Measurements from ENCODE around the gene CKAP5.

CKAP5 gene

DNA sequence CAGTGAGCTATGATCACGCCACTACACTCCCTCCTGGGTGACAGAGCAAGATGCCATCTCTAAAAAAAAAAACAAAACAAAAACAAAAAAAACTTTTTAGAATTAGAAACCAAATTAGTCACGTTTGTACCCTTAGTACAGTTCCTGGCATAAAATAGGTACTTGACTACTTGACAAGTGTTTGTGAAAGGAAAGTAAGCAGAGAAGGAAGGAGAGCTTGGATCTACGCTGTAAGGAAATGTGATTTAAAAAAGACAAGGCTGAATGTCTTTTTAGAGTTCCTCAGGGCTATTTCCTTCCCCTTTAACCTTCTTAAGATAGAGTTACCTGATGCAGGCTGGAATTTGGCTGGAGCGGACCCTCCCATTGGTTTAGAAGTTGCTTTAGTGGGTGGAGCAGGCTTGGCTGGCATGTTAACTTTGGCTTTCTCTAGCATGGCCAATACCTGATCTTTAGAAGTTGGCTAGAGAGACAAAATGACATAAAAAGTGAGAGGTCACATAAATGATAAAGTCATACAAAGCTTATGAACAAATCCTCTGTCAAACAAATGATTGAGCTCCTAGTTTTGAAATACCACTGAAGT, 76.4 kb downstream of the CKAP5 start:
- no peak for DNase-seq (ENCODE audit: low read depth in 2 of 2, low spot score in 1 of 2)

- no peak for DNase-seq (ENCODE audit: low read depth in 2 of 2, low spot score in 1 of 2)
Measured at GRCh38 chr11:46766656-46767055, 79.4 kb downstream of the CKAP5 start.

DNA sequence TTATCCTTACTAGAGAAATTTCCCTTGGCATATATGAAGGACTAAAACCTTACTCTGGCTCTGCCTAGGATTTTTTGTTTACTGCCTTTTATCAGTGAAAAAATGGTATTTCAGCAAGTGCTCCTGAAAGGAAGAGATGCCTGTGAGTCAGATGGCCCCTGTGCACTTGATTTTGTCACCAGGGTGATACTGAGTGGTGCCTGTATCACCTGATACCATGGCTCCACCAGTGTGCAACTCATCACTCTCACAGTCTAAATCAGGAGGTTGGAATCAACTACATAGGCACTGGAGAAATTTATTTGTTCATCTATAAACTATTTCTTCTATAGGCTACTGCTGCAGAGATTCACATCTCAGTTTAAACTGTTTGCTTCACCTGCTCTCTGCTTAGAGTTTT, 83.8 kb downstream of the CKAP5 start:
- DNase-seq (ENCODE audit: low read depth in 2 of 2, low spot score in 1 of 2), result no peak

DNA sequence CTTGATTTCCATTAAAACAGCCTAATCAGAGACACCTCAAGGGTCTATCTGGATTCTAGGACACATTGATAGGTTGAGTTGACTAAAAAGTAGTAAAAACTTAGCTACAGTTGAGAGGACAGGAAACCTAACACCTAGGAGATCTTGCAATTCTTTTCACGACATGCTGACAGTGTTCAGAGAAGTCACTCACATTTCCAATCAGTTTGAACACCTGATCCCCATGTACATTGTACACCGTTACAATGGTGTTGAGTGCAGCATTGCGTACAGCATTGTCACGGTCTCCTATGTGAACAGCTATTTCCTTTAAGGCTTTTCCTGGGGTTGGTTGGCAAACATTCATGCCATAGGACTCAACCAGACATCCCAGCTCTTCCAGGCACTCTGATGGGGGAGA, 84.3 kb downstream of the CKAP5 start:
- no peak for DNase-seq (ENCODE audit: low read depth in 2 of 2, low spot score in 1 of 2)

- no peak for DNase-seq (ENCODE audit: low read depth in 2 of 2, low spot score in 1 of 2)
Measured at GRCh38 chr11:46760429-46761128, 85.5 kb downstream of the CKAP5 start.

DNA sequence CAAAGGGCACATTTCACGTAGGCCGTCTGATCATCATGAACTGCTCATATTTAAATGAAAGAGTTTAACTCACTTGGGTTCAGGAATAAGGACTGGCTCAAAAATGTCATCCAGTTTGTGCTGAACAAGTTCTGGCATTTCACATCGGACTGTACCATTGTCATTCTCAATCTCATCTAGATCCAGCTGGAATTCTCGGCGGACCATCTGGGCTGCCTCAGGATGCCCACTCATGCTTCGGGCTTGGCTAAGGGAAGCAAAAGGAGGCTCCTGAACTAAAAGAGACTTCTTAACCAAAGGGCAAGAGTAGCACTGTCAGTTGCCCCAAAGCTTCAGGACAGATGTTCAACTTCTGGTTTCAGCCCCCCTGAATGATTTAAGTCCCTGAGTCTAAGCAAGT, 86.9 kb downstream of the CKAP5 start:
- no peak for DNase-seq (ENCODE audit: low read depth in 2 of 2, low spot score in 1 of 2)

DNA sequence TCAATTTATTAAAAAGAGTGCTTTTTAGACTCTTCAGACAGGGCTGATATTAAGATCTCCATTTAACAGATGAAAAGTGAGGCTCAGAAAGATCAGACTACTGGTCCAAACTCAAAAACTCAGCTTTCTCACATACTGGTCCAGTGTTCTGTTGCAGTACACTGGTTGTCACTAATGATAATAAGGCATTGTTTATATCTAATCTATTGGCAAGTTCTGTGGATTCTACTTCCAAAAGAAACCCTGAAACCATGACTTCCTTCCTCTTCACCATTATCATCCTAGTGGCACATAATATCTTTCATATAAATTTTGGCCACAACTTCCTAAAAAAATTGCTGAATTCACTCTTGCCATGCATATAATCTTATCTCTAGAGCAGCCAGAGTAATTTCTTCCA, 90.1 kb downstream of the CKAP5 start:
- no peak for DNase-seq (ENCODE audit: low read depth in 2 of 2, low spot score in 1 of 2)

- no peak for DNase-seq (ENCODE audit: low read depth in 2 of 2, low spot score in 1 of 2)
Measured at GRCh38 chr11:46747150-46747549, 98.9 kb downstream of the CKAP5 start.

DNA sequence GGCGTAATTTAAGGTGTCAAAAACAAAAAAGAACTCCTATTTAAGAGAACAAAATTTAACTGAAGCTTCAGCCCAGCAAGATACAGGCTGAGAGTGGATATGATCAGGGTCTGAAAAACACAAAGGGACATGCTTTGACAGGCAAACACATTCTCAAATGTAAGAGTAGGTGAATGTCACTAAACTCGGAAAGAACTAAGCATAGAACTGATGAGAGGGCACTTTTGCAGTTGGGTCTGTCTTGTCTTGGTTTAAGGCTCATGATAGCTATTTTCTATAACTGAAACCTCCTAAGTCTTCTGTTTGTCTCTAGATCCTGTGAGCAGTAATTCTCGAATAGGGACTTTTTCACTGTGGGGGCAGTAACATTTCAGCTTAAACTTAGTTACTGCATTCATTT, 100.1 kb downstream of the CKAP5 start:
- DNase-seq (ENCODE audit: low read depth in 2 of 2, low spot score in 1 of 2), result no peak

DNA sequence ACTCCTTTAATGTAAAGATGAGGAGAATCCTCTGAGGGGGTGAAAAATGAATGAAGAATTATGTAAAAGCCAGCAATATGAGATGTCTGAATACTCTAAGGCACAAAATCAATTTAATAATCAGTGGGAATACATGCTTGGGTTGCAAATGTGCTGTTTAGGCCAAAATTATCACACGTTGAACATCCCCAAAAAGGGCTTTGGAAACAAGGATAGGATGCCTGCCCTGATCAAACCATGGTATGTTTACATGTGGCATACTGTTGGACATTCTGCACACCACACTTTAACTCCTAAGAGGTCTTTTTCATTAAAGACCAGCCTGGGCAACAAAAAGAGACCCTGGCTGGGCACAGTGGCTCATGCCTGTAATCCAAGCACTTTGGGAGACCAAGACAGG, 100.8 kb downstream of the CKAP5 start:
- no peak for DNase-seq (ENCODE audit: low read depth in 2 of 2, low spot score in 1 of 2)

DNA sequence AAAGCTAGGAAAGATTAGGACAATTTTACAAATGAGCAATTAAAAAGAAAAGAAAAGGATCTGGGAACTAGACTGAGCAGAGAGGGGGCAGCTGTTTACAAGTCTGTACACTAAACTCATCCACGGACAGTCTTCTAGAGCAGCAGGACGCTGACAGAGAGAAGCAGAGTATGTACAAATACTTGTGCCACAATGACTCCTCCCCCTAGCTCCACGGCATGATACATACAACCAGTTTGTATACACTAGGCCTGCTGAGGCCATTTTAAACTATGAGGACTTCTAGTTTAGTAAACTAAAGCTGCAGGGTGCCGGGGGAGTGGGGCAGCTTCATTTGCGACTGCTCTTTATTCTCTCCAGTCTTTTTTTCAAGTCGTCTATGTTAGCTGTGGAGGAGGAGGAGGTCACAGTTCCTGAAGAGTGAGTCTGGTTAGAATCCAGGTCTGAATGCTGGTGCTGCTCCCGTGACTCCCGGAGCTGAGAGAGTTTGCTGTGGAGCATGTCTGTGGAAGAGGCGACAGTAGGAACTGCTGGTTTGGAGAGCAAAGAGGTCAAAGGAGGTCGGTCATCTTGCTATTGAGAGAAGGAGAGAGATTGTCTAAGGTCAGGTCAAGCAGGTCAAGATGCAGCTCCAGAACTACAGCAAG, 102.3 kb downstream of the CKAP5 start:
- DNase-seq (ENCODE audit: low read depth in 2 of 2, low spot score in 1 of 2), result no peak

DNA sequence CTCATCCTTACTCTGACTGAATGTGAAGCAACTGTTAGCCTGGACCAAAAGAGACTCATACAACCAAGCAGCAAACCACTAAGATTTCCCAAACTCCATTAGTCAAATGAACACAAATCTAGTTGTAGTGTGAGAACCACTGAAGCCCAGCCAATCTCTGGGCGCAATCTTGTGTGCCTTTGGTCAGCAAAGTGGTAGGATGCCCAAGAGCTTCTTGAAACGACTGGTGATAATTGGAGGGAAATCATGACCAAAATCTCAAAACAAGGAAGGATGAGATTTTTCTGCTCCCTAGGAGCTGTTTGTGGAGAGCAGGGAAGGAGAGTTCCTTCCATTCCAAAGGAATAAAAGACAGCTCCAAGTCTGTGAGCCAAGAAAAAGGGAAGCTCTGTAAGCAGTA, 103.0 kb downstream of the CKAP5 start:
- no peak for DNase-seq (ENCODE audit: low read depth in 2 of 2, low spot score in 1 of 2)

- no peak for DNase-seq (ENCODE audit: low read depth in 2 of 2, low spot score in 1 of 2)
Measured at GRCh38 chr11:46741600-46742484, 104.2 kb downstream of the CKAP5 start.

DNA sequence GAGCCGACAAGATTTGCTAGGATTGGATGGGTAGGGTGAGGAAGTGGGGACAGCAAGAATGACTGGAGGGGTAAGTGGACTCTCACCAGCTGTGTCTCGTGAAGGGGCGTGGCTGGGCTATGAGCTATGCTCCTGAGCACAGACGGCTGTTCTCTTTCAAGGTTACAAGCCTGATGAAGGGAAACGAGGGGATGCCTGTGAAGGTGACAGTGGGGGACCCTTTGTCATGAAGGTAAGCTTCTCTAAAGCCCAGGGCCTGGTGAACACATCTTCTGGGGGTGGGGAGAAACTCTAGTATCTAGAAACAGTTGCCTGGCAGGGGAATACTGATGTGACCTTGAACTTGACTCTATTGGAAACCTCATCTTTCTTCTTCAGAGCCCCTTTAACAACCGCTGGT, 107.2 kb downstream of the CKAP5 start:
- no peak for DNase-seq (ENCODE audit: low read depth in 2 of 2, low spot score in 1 of 2)

GRCh38 chr11:46737699-46738098, 108.4 kb downstream of the CKAP5 start:
- no peak for DNase-seq (ENCODE audit: low read depth in 2 of 2, low spot score in 1 of 2)

- DNase-seq (ENCODE audit: low read depth in 2 of 2, low spot score in 1 of 2), result no peak
Measured at GRCh38 chr11:46736615-46737014, 109.5 kb downstream of the CKAP5 start.

- no peak for DNase-seq (ENCODE audit: low read depth in 2 of 2, low spot score in 1 of 2)
Measured at GRCh38 chr11:46736146-46736545, 109.9 kb downstream of the CKAP5 start.

GRCh38 chr11:46733234-46733633, 112.8 kb downstream of the CKAP5 start:
- DNase-seq (ENCODE audit: low read depth in 2 of 2, low spot score in 1 of 2), result no peak

DNA sequence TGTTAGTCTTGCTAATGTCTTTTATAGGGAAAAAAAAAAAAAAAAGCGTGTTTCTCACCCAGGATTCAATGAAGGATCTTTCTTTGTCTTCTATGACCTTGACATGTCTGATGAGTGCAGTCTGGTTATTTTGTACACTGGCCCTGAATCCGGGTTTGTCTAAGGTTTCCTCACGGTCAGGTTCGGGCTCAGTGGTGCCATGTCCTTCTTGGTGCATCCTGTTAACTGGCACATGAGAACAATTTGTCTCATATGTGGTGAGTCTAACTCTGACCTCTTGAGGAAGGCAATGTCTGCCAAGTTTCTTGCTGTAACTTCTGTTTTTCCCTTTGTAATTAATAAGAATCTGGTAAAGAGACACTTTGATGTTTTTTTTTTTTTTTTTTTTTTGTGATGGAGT, 114.5 kb downstream of the CKAP5 start:
- DNase-seq (ENCODE audit: low read depth in 2 of 2, low spot score in 1 of 2), result no peak

- no peak for DNase-seq (ENCODE audit: low read depth in 2 of 2, low spot score in 1 of 2)
Measured at GRCh38 chr11:46729110-46730027, 116.7 kb downstream of the CKAP5 start.

GRCh38 chr11:46728659-46729040, 117.4 kb downstream of the CKAP5 start:
- no peak for DNase-seq (ENCODE audit: low read depth in 2 of 2, low spot score in 1 of 2)

Measured in stimulated activated CD8-positive, alpha-beta memory T cell treated with anti-CD3 and anti-CD28 coated beads, Interleukin-4, amount 100 ng/mL, for 1 hour (primary cell).